CD14-positive monocyte (primary cell): ENCODE data around the gene GIT2. TPM values are rescaled to one million over a fixed set of nuclear protein-coding genes. Genes with fewer than 3 reads are reported as not detected.

Source experiments
- DNase-seq, 3 donors: peaks; one replicate each; pipeline ENCODE4 v3.0.0-alpha.2; 2011 to 2022
- H2AFZ ChIP-seq: 2 replicates; pipeline ENCODE4 v1.6.0; 2012; ENCODE audit warnings: mild to moderate bottlenecking, low read depth, low read length, inconsistent platforms; ENCODE audit not compliant: insufficient read depth, poor library complexity, severe bottlenecking
- H3K27ac ChIP-seq, 2 donors: 1 replicate in 1 of 2; 2 replicates in 1 of 2; pipeline ENCODE4 v1.5.1; 2012 to 2013; ENCODE audit warnings: low read length in 2 of 2, control low read depth in 1 of 2, inconsistent platforms in 1 of 2, low read depth in 1 of 2, mild to moderate bottlenecking in 1 of 2
- H3K27me3 ChIP-seq, 2 donors: one replicate each; pipeline versions ENCODE4 v1.6.0 to v1.6.1; 2011 to 2013; ENCODE audit warnings: low read length in 2 of 2; ENCODE audit not compliant: control insufficient read depth in 2 of 2, insufficient read depth in 2 of 2
- H3K36me3 ChIP-seq, 2 donors: replicated peaks in 1 of 2; 1 replicate in 1 of 2; 2 replicates in 1 of 2; pipeline versions ENCODE4 v1.5.1 to v1.6.1; 2012 to 2013; ENCODE audit warnings: low read length in 2 of 2, control low read depth in 1 of 2, inconsistent platforms in 1 of 2, mild to moderate bottlenecking in 1 of 2; ENCODE audit not compliant: insufficient read depth in 2 of 2, control insufficient read depth in 1 of 2
- H3K4me1 ChIP-seq, 2 donors: 1 replicate in 1 of 2; 2 replicates in 1 of 2; pipeline versions ENCODE4 v1.5.1 to v1.6.1; 2012 to 2013; ENCODE audit warnings: low read length in 2 of 2, control low read depth in 1 of 2, inconsistent platforms in 1 of 2, mild to moderate bottlenecking in 1 of 2, moderate library complexity in 1 of 2; ENCODE audit not compliant: insufficient read depth in 2 of 2, control insufficient read depth in 1 of 2
- H3K4me2 ChIP-seq: replicated peaks from 2 replicates; pipeline ENCODE3; 2012; ENCODE audit warnings: low read length, moderate library complexity, mild to moderate bottlenecking; ENCODE audit not compliant: poor library complexity, severe bottlenecking; ENCODE audit errors: extremely low read depth
- H3K4me3 ChIP-seq, 3 experiments: fragments of 200-600 bp in 1 of 3; sonication (generic) in 1 of 3; replicated peaks in 1 of 3; 1 replicate in 2 of 3; 2 replicates in 1 of 3; pipeline ENCODE4 v1.5.1; 2011 to 2013; ENCODE audit warnings: low read length in 3 of 3, mild to moderate bottlenecking in 3 of 3, control low read depth in 2 of 3, low read depth in 2 of 3, inconsistent platforms in 1 of 3, moderate library complexity in 1 of 3
- H3K79me2 ChIP-seq: 2 replicates; pipeline ENCODE4 v1.6.0; 2012; ENCODE audit warnings: mild to moderate bottlenecking, control low read depth, inconsistent platforms, low read length, moderate library complexity; ENCODE audit not compliant: insufficient read depth
- H3K9ac ChIP-seq: 2 replicates; pipeline ENCODE4 v1.6.0; 2017; ENCODE audit warnings: low read length, mild to moderate bottlenecking; ENCODE audit not compliant: insufficient read depth, poor library complexity, severe bottlenecking
- H3K9me3 ChIP-seq, 2 donors: replicated peaks in 1 of 2; 1 replicate in 1 of 2; 2 replicates in 1 of 2; pipeline versions ENCODE4 v1.5.1 to v1.6.1; 2012 to 2013; ENCODE audit warnings: low read length in 2 of 2, control low read depth in 1 of 2; ENCODE audit not compliant: control insufficient read depth in 1 of 2, insufficient read depth in 1 of 2
- H4K20me1 ChIP-seq: 2 replicates; pipeline ENCODE4 v1.6.0; 2012; ENCODE audit warnings: mild to moderate bottlenecking, low read length, control low read depth, moderate library complexity; ENCODE audit not compliant: insufficient read depth
- H3K27ac Mint-ChIP-seq, 7 donors: one replicate each; pipeline ENCODE4 v1.8.0; 2020; ENCODE audit warnings: mild to moderate bottlenecking in 7 of 7, mixed read lengths in 7 of 7, moderate library complexity in 6 of 7, inconsistent platforms in 2 of 7
- H3K27me3 Mint-ChIP-seq, 3 donors: one replicate each; pipeline ENCODE4 v1.8.0; 2021 to 2022; ENCODE audit warnings: low read depth in 3 of 3, mild to moderate bottlenecking in 3 of 3, mixed read lengths in 3 of 3, moderate library complexity in 3 of 3, inconsistent platforms in 1 of 3
- H3K36me3 Mint-ChIP-seq, 2 donors: one replicate each; pipeline ENCODE4 v1.8.0; 2020; ENCODE audit warnings: mixed read lengths in 2 of 2, inconsistent platforms in 1 of 2, mild to moderate bottlenecking in 1 of 2
- H3K4me1 Mint-ChIP-seq: one replicate; pipeline ENCODE4 v1.8.0; 2020; ENCODE audit warnings: mild to moderate bottlenecking, mixed read lengths
- H3K4me3 Mint-ChIP-seq, 2 donors: one replicate each; pipeline ENCODE4 v1.8.0; 2020; ENCODE audit warnings: mild to moderate bottlenecking in 2 of 2, mixed read lengths in 2 of 2, moderate library complexity in 1 of 2
- H3K9me3 Mint-ChIP-seq, 7 donors: one replicate each; pipeline ENCODE4 v1.8.0; 2020 to 2022; ENCODE audit warnings: mixed read lengths in 7 of 7, mild to moderate bottlenecking in 6 of 7, moderate library complexity in 6 of 7, inconsistent platforms in 2 of 7
- CTCF ChIP-seq: fragments of 200-600 bp; IDR thresholded peaks from one replicate; pipeline ENCODE4 v1.8.0; 2022; ENCODE audit warnings: antibody characterized with exemption, mild to moderate bottlenecking
- WGBS: methylation state at CpG from one replicate; pipeline ENCODE4 v1.1.5; 2013; ENCODE audit warnings: missing lambda C conversion rate; ENCODE audit not compliant: insufficient coverage; 5-methylcytosine and 5-hydroxymethylcytosine counted together
- intact Hi-C, 2 donors: fragments of 100-400 bp; cut with micrococcal nuclease; formaldehyde crosslinking; loops; one replicate each; pipeline versions ENCODE4 v1.15.0 to v1.15.1; 2023
- polyA plus RNA-seq, 3 donors: library from polyadenylated mRNA; depleted of rRNA in 1 of 3; unstranded in 2 of 3; stranded (reverse) in 1 of 3; fragments of 300-500 nt in 2 of 3; fragments of >200 nt in 1 of 3; fragmentation: Illumina TruSeq in 2 of 3; gene quantifications; 1 replicate in 2 of 3; 2 replicates in 1 of 3; pipeline ENCODE4 v1.2.3, GENCODE V29; 2012 to 2021

GIT2 gene
- polyA plus RNA-seq, 3 donors = 75.8 to 139 (median 98.8) TPM

DNA sequence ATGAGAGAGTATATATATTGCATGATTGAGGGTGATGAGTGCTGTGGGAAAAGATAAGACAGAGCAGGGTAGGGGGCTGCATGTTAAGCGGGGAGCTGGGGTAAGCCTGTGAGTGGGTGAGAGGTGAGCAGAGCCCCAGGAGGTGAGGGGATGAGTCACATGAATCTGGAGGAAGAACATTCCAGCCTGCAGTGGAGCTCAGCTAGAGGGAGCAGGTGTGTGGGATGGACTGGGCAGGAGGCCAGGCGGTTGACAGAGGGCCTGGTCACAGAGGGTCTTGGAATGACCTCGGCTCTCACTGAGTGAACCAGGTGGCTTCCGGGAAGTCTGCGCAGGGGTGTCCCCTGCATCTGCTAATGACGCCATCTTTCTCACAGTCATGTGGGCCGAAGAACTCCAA, 44.4 kb downstream of the GIT2 start:
- no peak overlapping the region for H3K9ac ChIP-seq
- peaks cover 81 to 99% of the 10 kb centered on the region in 2 donors for H3K36me3 Mint-ChIP-seq
- no peak overlapping the region for H2AFZ ChIP-seq
- H3K9me3 Mint-ChIP-seq = no peaks in the 10 kb centered on the region
- intact Hi-C loops = no loop called here
- H3K4me1 Mint-ChIP-seq = peaks cover 32% of the 10 kb centered on the region
- H3K4me3 ChIP-seq = no peak overlapping the region
- peaks cover 41% of the 10 kb centered on the region for H3K79me2 ChIP-seq
- H3K4me1 ChIP-seq = peaks cover 25 to 27% of the 10 kb centered on the region in 2 donors
- DNase-seq = no peak
- H3K4me3 Mint-ChIP-seq = no peak overlapping the region
- peak overlapping the region; percentile 36 to 77 for H3K27ac ChIP-seq
- peaks cover 0 to 3% (median 2%) of the 10 kb centered on the region in 3 donors for H3K27me3 Mint-ChIP-seq
- 98% methylated on average over 7 of the region's 7 CpGs for WGBS
- H3K27ac Mint-ChIP-seq = peak overlapping the region; percentile 10 to 90 (median 80)
- peaks cover 89 to 95% of the 10 kb centered on the region in 2 donors for H3K36me3 ChIP-seq
- no peak for TF ChIP-seq CTCF
- H3K27me3 ChIP-seq = no peaks in the 10 kb centered on the region
- H3K4me2 ChIP-seq = no peak overlapping the region
- peaks cover 99% of the 10 kb centered on the region for H4K20me1 ChIP-seq
- no peaks in the 10 kb centered on the region for H3K9me3 ChIP-seq

DNA sequence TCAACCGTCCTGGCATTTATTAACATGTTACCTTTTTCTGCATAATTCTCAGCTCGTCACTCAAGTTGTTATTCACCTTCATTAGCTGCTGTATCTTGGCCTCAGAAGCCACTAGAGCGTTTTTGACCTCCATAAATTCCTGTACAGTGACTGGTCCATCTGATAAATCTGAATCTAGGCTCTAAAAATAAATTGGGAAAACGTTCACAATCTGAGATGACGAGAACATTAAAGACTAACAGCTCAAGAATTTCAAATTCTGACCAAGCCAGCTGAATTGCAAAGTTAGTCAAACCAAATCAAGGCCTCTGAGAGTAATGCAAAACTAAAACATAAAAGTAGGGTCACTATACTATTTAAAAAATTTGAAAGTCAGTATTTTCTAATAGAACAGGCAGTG, 45.0 kb downstream of the GIT2 start:
- peaks cover 39% of the 10 kb centered on the region for H3K4me1 Mint-ChIP-seq
- DNase-seq = no peak
- WGBS = 93% methylated on average over 2 of the region's 5 CpGs
- H3K27me3 Mint-ChIP-seq = peaks cover 0 to 3% (median 2%) of the 10 kb centered on the region in 3 donors
- no peak for TF ChIP-seq CTCF
- no peak overlapping the region for H3K4me3 Mint-ChIP-seq
- H3K4me1 ChIP-seq = peaks cover 29 to 33% of the 10 kb centered on the region in 2 donors
- no peak overlapping the region for H3K4me2 ChIP-seq
- H3K27ac Mint-ChIP-seq = peak overlapping the region in 1 of 7 donors; percentile 15
- H3K9ac ChIP-seq = no peak overlapping the region
- intact Hi-C loops = no loop called here
- no peaks in the 10 kb centered on the region for H3K9me3 Mint-ChIP-seq
- H2AFZ ChIP-seq = no peak overlapping the region
- no peaks in the 10 kb centered on the region for H3K27me3 ChIP-seq
- peak overlapping the region in 1 of 2 donors; percentile 77 for H3K27ac ChIP-seq
- H3K36me3 ChIP-seq = peaks cover 86 to 92% of the 10 kb centered on the region in 2 donors
- H3K79me2 ChIP-seq = peaks cover 42% of the 10 kb centered on the region
- peaks cover 80 to 99% of the 10 kb centered on the region in 2 donors for H3K36me3 Mint-ChIP-seq
- H3K9me3 ChIP-seq = no peaks in the 10 kb centered on the region
- H3K4me3 ChIP-seq = no peak overlapping the region
- peaks cover 99% of the 10 kb centered on the region for H4K20me1 ChIP-seq
